Calu3 (cell line): ENCODE measurements around the gene FAM89B. TPM values are rescaled to one million over a fixed set of nuclear protein-coding genes. Genes with fewer than 3 reads are reported as not detected.

Source experiments
- BruUV-seq: library from RNA; stranded (reverse); fragments of 400-500 nt; replicated peaks from 2 replicates; lab custom pipeline; 2021; lab: Mats Ljungman, UMichigan
- CTCF ChIA-PET: fragments of 300-600 bp; sonication (Branson Sonifier 250); formaldehyde crosslinking; loops from one replicate; lab custom pipeline; 2022; ENCODE audit warnings: antibody characterized with exemption; lab: Charles Lee
- DNase-seq: peaks from one replicate; pipeline ENCODE4 v3.0.0; 2022
- H3K27ac Mint-ChIP-seq: one replicate; pipeline ENCODE4 v1.8.0; 2022; ENCODE audit warnings: mixed read lengths; ENCODE audit not compliant: unreplicated experiment
- H3K27me3 Mint-ChIP-seq: one replicate; pipeline ENCODE4 v1.8.0; 2022; ENCODE audit warnings: mixed read lengths; ENCODE audit not compliant: unreplicated experiment
- H3K36me3 Mint-ChIP-seq: one replicate; pipeline ENCODE4 v1.8.0; 2022; ENCODE audit warnings: mild to moderate bottlenecking, moderate library complexity, mixed read lengths; ENCODE audit not compliant: insufficient read depth, unreplicated experiment
- H3K4me1 Mint-ChIP-seq: one replicate; pipeline ENCODE4 v1.8.0; 2022; ENCODE audit warnings: mild to moderate bottlenecking, low read depth, mixed read lengths; ENCODE audit not compliant: unreplicated experiment
- H3K4me3 Mint-ChIP-seq: one replicate; pipeline ENCODE4 v1.8.0; 2022; ENCODE audit warnings: mild to moderate bottlenecking, low read depth, moderate library complexity, mixed read lengths; ENCODE audit not compliant: unreplicated experiment
- H3K9me3 Mint-ChIP-seq: one replicate; pipeline ENCODE4 v1.8.0; 2022; ENCODE audit warnings: low read depth, mixed read lengths; ENCODE audit not compliant: unreplicated experiment
- CTCF ChIP-seq: fragments of 200-600 bp; IDR thresholded peaks from one replicate; pipeline ENCODE4 v1.8.0; 2022; ENCODE audit warnings: antibody characterized with exemption; ENCODE audit not compliant: unreplicated experiment
- intact Hi-C: fragments of 100-400 bp; cut with micrococcal nuclease; formaldehyde crosslinking; loops from one replicate; pipeline ENCODE4 v1.10.0; 2022; ENCODE audit not compliant: unreplicated experiment
- total RNA-seq: library from RNA; stranded (reverse); gene quantifications from 2 replicates; pipeline ENCODE4 v1.2.3, GENCODE V29; 2022

FAM89B gene
- total RNA-seq, 1 experiment from 2014 or later = 29.8 TPM

GRCh38 chr11:65541093-65541982 is 31.0 kb upstream of the FAM89B start:
- no peak for DNase-seq
- Mint-ChIP-seq H3K27ac (peak overlapping the region; percentile 64), H3K27me3 (no peaks in the 10 kb centered on the region), H3K9me3 (no peaks in the 10 kb centered on the region), H3K4me1 (peaks cover 31% of the 10 kb centered on the region), H3K4me3 (peak overlapping the region; percentile 62), H3K36me3 (peaks cover 77% of the 10 kb centered on the region)
- no peak for TF ChIP-seq CTCF
- intact Hi-C loops = loop anchor here (2.0 kb wide), 1 partner anchor 29 kb away; the partner anchor contains the start of gene ZNRD2
- CTCF ChIA-PET = interaction anchor here (0.7 to 2.9 kb wide), 7 partner anchors 11 to 168 kb away, joined by 3 to 39 read pairs (median 4); partner anchors contain the start of genes FAM89B and ZNRD2
- no TSS peak for BruUV-seq

- no peak for DNase-seq
- Mint-ChIP-seq H3K4me1 (peaks cover 31% of the 10 kb centered on the region), H3K27ac (no peak overlapping the region), H3K9me3 (no peaks in the 10 kb centered on the region), H3K36me3 (peaks cover 77% of the 10 kb centered on the region), H3K27me3 (no peaks in the 10 kb centered on the region), H3K4me3 (no peak overlapping the region)
- CTCF ChIA-PET = no interaction called here
- intact Hi-C loops = no loop called here
- BruUV-seq = no TSS peak
- TF ChIP-seq CTCF = no peak
These were observed 29.5 kb upstream of the FAM89B start for GRCh38 chr11:65542738-65543390.

GRCh38 chr11:65545853-65546216 is 26.5 kb upstream of the FAM89B start:
- Mint-ChIP-seq H3K27me3 (no peaks in the 10 kb centered on the region), H3K9me3 (no peaks in the 10 kb centered on the region), H3K4me1 (peaks cover 31% of the 10 kb centered on the region), H3K4me3 (peak overlapping the region; percentile 54), H3K36me3 (peaks cover 78% of the 10 kb centered on the region), H3K27ac (peak overlapping the region; percentile 8)
- intact Hi-C loops = no loop called here
- TF ChIP-seq CTCF = no peak
- no TSS peak for BruUV-seq
- CTCF ChIA-PET = no interaction called here
- DNase-seq = no peak

- CTCF ChIA-PET = interaction anchor here (0.6 to 0.7 kb wide), 2 partner anchors 26 to 463 kb away, joined by 6 read pairs; no protein-coding TSS in a partner anchor
- no peaks in the 10 kb centered on the region for H3K27me3 Mint-ChIP-seq
- H3K4me1 Mint-ChIP-seq = peaks cover 36% of the 10 kb centered on the region
- TF ChIP-seq CTCF = no peak
- intact Hi-C loops = no loop called here
- peak overlapping the region; percentile 54 for H3K4me3 Mint-ChIP-seq
- BruUV-seq = TSS peak; percentile 48
- H3K27ac Mint-ChIP-seq = peak overlapping the region; percentile 8
- peak; percentile 99 for DNase-seq
- peaks cover 78% of the 10 kb centered on the region for H3K36me3 Mint-ChIP-seq
- H3K9me3 Mint-ChIP-seq = no peaks in the 10 kb centered on the region
These were observed 25.9 kb upstream of the FAM89B start for GRCh38 chr11:65546217-65546958.
